Caco-2 (cell line): ENCODE results near the gene ATP9B. TPM values are rescaled to one million over a fixed set of nuclear protein-coding genes. Genes with fewer than 3 reads are reported as not detected.

Source experiments
- BruUV-seq: library from RNA; stranded (reverse); fragments of 400-500 nt; replicated peaks from 2 replicates; lab custom pipeline; 2021; lab: Mats Ljungman, UMichigan
- CTCF ChIA-PET: fragments of 300-600 bp; sonication (Branson Sonifier 250); formaldehyde crosslinking; loops from one replicate; lab custom pipeline; 2022; ENCODE audit warnings: antibody characterized with exemption; lab: Charles Lee
- POLR2A ChIA-PET: fragments of 300-600 bp; sonication (Branson Sonifier 250); formaldehyde crosslinking; loops from one replicate; lab custom pipeline; 2022; ENCODE audit warnings: antibody characterized with exemption; lab: Charles Lee
- DNase-seq, 2 experiments: peaks; one replicate each; pipeline versions ENCODE4 v3.0.0 to v3.0.0-alpha.2; 2020 to 2022
- H3K27me3 ChIP-seq: replicated peaks from 2 replicates; pipeline ENCODE4 v1.6.0; 2011; ENCODE audit warnings: low read length; ENCODE audit not compliant: control insufficient read depth, insufficient read depth
- H3K36me3 ChIP-seq: 2 replicates; pipeline ENCODE4 v1.5.1; 2011; ENCODE audit warnings: low read length; ENCODE audit not compliant: control insufficient read depth, insufficient read depth
- H3K4me1 ChIP-seq: fragments of 250-450 bp; sonication (Bioruptor Pico); 2 replicates; pipeline ENCODE4 v1.5.1; 2020; ENCODE audit warnings: mild to moderate bottlenecking
- H3K4me3 ChIP-seq: 2 replicates; pipeline ENCODE4 v1.5.1; 2011; ENCODE audit warnings: low read depth, mild to moderate bottlenecking, control low read depth, low read length
- H3K9me3 ChIP-seq: fragments of 250-450 bp; sonication (Bioruptor Pico); 2 replicates; pipeline ENCODE4 v1.5.1; 2020; ENCODE audit warnings: mild to moderate bottlenecking, moderate library complexity
- H3K27ac Mint-ChIP-seq: one replicate; pipeline ENCODE4 v1.8.0; 2022; ENCODE audit warnings: mixed read lengths; ENCODE audit not compliant: unreplicated experiment
- H3K27me3 Mint-ChIP-seq: one replicate; pipeline ENCODE4 v1.8.0; 2022; ENCODE audit warnings: mixed read lengths; ENCODE audit not compliant: insufficient read depth, unreplicated experiment
- H3K36me3 Mint-ChIP-seq: one replicate; pipeline ENCODE4 v1.8.0; 2022; ENCODE audit warnings: mild to moderate bottlenecking, mixed read lengths; ENCODE audit not compliant: insufficient read depth, unreplicated experiment
- H3K4me1 Mint-ChIP-seq: one replicate; pipeline ENCODE4 v1.8.0; 2022; ENCODE audit warnings: low read depth, mixed read lengths; ENCODE audit not compliant: unreplicated experiment
- H3K4me3 Mint-ChIP-seq: one replicate; pipeline ENCODE4 v1.8.0; 2022; ENCODE audit warnings: mild to moderate bottlenecking, moderate library complexity, mixed read lengths; ENCODE audit not compliant: unreplicated experiment
- H3K9me3 Mint-ChIP-seq: one replicate; pipeline ENCODE4 v1.8.0; 2022; ENCODE audit warnings: mixed read lengths; ENCODE audit not compliant: unreplicated experiment
- CTCF ChIP-seq, 2 experiments: fragments of 200-600 bp in 1 of 2; IDR thresholded peaks; 1 replicate in 1 of 2; 2 replicates in 1 of 2; pipeline versions ENCODE4 v1.5.1 to v1.8.0; 2011 to 2022; ENCODE audit warnings: antibody characterized with exemption in 1 of 2, control low read depth in 1 of 2, inconsistent platforms in 1 of 2, low read depth in 1 of 2, low read length in 1 of 2, mild to moderate bottlenecking in 1 of 2, moderate library complexity in 1 of 2; ENCODE audit not compliant: insufficient read depth in 1 of 2, severe bottlenecking in 1 of 2, unreplicated experiment in 1 of 2
- intact Hi-C: fragments of 100-400 bp; cut with micrococcal nuclease; formaldehyde crosslinking; loops from one replicate; pipeline ENCODE4 v1.10.0; 2022; ENCODE audit not compliant: unreplicated experiment
- total RNA-seq: library from RNA; stranded (reverse); gene quantifications from 2 replicates; pipeline ENCODE4 v1.2.3, GENCODE V29; 2022

The ATP9B gene
- total RNA-seq, 1 experiment from 2014 or later, result 15.8 TPM

- H3K4me3 Mint-ChIP-seq, result no peak overlapping the region
- H3K9me3 Mint-ChIP-seq, result no peaks in the 10 kb centered on the region
- Histone ChIP-seq H3K4me1 (no peaks in the 10 kb centered on the region), H3K27me3 (no peaks in the 10 kb centered on the region), H3K4me3 (no peak overlapping the region), H3K9me3 (no peaks in the 10 kb centered on the region), H3K36me3 (no peaks in the 10 kb centered on the region)
- no peak for DNase-seq
- H3K27ac Mint-ChIP-seq, result no peak overlapping the region
- ChIA-PET POLR2A (no interaction called here), CTCF (no interaction called here)
- intact Hi-C loops, result no loop called here
- no TSS peak for BruUV-seq
- no peak for TF ChIP-seq CTCF (IDR thresholded peaks at IDR 0.05; ENCODE audit: insufficient read depth in 1 of 2, low read depth in 1 of 2, low read length in 1 of 2, severe bottlenecking in 1 of 2, unreplicated experiment in 1 of 2)
- no peaks in the 10 kb centered on the region for H3K36me3 Mint-ChIP-seq
- peaks cover 4% of the 10 kb centered on the region for H3K4me1 Mint-ChIP-seq
- no peaks in the 10 kb centered on the region for H3K27me3 Mint-ChIP-seq
These were observed 351.0 kb downstream of the ATP9B start for GRCh38 chr18:79420033-79420745.

GRCh38 chr18:79421275-79421857 is 352.2 kb downstream of the ATP9B start:
- no peak for TF ChIP-seq CTCF (IDR thresholded peaks at IDR 0.05; ENCODE audit: insufficient read depth in 1 of 2, low read depth in 1 of 2, low read length in 1 of 2, severe bottlenecking in 1 of 2, unreplicated experiment in 1 of 2)
- Histone ChIP-seq H3K4me3 (no peak overlapping the region), H3K9me3 (no peaks in the 10 kb centered on the region), H3K27me3 (no peaks in the 10 kb centered on the region), H3K4me1 (no peaks in the 10 kb centered on the region), H3K36me3 (no peaks in the 10 kb centered on the region)
- no peak for DNase-seq
- CTCF ChIA-PET, result no interaction called here
- Mint-ChIP-seq H3K27ac (no peak overlapping the region), H3K4me3 (no peak overlapping the region), H3K27me3 (no peaks in the 10 kb centered on the region), H3K9me3 (no peaks in the 10 kb centered on the region), H3K4me1 (peaks cover 6% of the 10 kb centered on the region), H3K36me3 (no peaks in the 10 kb centered on the region)
- POLR2A ChIA-PET, result no interaction called here
- intact Hi-C loops, result no loop called here
- no TSS peak for BruUV-seq

GRCh38 chr18:79422022-79422782 is 353.0 kb downstream of the ATP9B start:
- ChIA-PET POLR2A (no interaction called here), CTCF (no interaction called here)
- DNase-seq, result no peak
- no TSS peak for BruUV-seq
- no peak for TF ChIP-seq CTCF (IDR thresholded peaks at IDR 0.05; ENCODE audit: insufficient read depth in 1 of 2, low read depth in 1 of 2, low read length in 1 of 2, severe bottlenecking in 1 of 2, unreplicated experiment in 1 of 2)
- no peak overlapping the region for H3K4me3 ChIP-seq
- peaks cover 6% of the 10 kb centered on the region for H3K4me1 Mint-ChIP-seq
- H3K36me3 ChIP-seq, result no peaks in the 10 kb centered on the region
- H3K9me3 ChIP-seq, result no peaks in the 10 kb centered on the region
- no peaks in the 10 kb centered on the region for H3K36me3 Mint-ChIP-seq
- H3K27ac Mint-ChIP-seq, result no peak overlapping the region
- H3K4me1 ChIP-seq, result no peaks in the 10 kb centered on the region
- H3K4me3 Mint-ChIP-seq, result no peak overlapping the region
- intact Hi-C loops, result no loop called here
- no peaks in the 10 kb centered on the region for H3K27me3 ChIP-seq
- H3K27me3 Mint-ChIP-seq, result no peaks in the 10 kb centered on the region
- H3K9me3 Mint-ChIP-seq, result no peaks in the 10 kb centered on the region
